ENCODE results near the gene PCDHGA1.
A peak's percentile ranks its signal among the peaks of the same experiment; 100 is the strongest.
"Not testable (repeated sequence)": the region's sequence is repeated elsewhere in the genome, so short reads cannot be mapped to it uniquely, and the experiment has no call there.

PCDHGA1 gene

DNA sequence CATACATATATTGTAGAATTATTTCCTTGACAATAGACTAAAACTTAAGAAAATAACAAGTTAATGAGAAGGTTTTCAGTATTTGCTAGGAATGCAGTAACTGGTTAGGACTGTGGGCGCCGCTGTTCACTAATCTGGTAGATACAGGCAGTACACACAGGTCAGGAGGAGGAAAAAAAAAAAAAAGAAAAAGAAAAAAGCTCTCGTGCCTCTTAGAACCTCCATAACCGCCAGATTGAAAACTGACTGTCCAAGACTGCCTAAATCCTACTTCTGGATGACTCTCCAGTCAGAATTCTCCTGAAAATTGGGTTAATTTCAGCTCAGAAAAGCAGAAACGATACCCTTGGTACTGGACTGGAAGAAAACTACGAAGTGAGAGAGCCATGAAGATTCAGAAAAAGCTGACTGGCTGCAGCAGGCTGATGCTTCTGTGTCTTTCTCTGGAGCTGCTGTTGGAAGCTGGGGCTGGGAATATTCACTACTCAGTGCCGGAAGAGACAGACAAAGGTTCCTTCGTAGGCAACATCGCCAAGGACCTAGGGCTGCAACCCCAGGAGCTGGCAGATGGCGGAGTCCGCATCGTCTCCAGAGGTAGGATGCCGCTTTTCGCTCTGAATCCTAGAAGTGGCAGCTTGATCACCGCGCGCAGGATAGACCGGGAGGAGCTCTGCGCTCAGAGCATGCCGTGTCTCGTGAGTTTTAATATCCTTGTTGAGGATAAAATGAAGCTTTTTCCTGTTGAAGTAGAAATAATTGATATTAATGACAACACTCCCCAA lies at the start of gene PCDHGA1:
Gene PCDHGA1 (plus strand): TSS at position 216 of the 782 bp plus-strand sequence.
- DNase-seq (ENCODE audit: low read depth in 2 of 3, low spot score in 2 of 3) = no peak

DNA sequence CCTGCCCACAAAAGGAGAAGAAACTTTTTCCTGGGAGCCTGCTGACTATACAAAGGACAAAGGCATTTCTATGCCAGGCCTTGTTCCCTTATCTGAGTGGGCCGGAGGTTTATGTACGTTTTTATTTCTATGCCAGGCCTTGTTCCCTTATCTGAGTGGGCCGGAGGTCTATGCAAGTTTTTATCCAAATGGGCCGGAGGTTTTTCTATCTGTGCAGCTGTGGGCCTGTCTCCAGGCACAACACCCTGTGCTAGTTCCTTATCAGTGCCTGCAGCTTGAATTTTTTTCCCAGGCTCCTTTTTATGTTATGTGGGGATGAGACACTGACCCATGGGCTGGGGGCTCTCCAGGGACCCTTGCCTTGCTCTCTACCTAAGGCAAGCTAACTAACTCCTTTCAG lies 31.9 kb upstream of the PCDHGA1 start:
- DNase-seq (ENCODE audit: low read depth in 2 of 3, low spot score in 2 of 3) = no peak

DNA sequence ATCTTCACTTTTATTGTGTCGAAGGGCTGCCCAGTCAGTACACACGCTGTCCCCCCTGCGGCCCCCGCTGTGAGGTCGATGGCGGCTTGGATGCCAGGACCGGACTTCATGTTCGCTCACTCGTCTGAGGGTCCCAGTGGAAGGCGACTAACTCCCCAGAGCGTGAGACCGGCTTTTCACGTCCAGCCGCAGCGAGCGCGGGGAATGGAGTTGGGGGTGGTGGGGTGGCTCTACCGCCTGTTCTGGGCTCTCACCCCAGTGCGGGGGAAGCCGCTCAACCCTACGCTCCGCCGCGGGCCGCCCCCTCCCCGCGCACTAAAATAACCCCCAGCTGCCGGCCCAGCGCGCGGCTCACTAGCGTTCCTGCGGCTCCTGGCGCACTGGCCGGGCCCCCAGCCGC lies 26.6 kb upstream of the PCDHGA1 start, which contains the start of gene SLC25A2:
Gene SLC25A2 (minus strand): TSS at position 294 of the 400 bp plus-strand sequence. CDS start 184 bp downstream, at position 110.
- no peak for DNase-seq (ENCODE audit: low read depth in 2 of 3, low spot score in 2 of 3)

DNA sequence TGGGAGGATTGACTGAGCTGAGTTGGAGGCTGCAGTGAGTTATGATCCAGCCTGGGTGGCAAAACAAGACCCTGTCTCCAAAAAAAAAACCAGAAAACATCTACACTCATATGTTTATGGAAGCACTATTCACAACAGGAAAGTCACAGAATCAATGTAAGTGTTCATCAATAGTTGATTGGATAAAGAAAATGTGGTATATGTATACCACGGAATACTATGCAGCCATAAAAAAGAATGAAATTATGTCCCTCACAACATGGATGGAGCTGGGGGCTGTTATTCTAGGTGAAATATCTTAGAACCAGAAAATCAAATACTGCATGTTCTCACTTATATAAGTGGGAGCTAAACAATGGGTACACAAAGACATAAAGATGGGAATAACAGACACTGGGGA lies 23.7 kb upstream of the PCDHGA1 start:
- no peak for DNase-seq (ENCODE audit: low read depth in 2 of 3, low spot score in 2 of 3)

DNA sequence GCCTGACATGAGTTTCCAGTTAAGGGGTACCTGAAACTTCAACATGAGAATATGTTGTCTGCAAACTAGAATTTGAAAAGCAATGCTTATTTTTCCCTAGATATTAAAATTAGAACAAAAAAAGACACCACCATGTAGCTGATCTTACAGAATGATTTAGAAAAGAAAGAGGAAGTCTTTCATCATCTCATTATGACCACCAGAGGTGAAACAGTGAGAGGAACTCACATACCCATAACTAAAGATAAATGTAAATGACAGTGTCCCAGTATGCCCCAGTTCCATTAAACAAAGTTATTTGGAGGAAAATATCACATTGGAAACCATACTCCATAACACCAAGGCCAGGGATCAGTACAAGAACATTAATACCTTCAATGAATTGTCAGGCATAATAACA lies 16.6 kb upstream of the PCDHGA1 start:
- DNase-seq (ENCODE audit: low read depth in 2 of 3, low spot score in 2 of 3) = no peak

DNA sequence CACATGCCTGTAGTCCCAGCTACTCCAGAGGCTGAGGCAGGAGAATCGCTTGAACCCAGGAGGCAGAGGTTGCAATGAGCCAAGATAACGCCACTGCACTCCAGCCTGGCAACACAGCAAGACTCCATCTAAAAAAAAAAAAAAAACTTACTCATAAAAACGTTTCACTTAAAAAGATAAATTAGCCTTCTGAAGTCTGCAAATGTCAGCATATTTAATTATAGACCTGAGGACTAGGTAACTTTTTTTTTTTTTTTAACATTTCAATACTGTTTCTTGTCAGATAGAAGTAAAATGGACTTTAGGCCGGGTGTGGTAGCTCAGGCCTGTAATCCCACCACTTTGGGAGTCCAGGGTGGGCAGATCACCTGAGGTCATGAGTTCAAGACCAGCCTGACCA lies 13.4 kb upstream of the PCDHGA1 start:
- not testable (repeated sequence) for DNase-seq (ENCODE audit: low read depth in 2 of 3, low spot score in 2 of 3)

DNA sequence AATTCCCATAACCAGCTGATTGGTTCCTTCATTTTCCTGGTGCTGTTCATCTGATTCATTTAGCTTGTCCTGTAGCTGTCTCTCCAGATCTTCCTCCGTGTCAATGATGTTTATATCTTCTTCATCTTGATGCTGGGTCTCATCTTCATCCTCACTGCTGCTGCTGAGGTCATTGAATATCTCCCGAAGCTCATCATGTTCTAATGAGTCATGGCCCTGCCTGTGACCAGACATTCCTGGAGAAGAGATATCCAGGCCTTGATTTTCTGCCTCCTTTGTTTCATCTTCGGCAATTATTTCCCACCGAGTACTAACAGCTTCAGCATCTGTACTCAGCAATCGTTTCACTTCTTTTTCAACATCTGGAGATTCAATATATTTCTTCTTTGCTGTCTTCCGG lies 11.1 kb upstream of the PCDHGA1 start:
- no peak for DNase-seq (ENCODE audit: low read depth in 2 of 3, low spot score in 2 of 3)

DNA sequence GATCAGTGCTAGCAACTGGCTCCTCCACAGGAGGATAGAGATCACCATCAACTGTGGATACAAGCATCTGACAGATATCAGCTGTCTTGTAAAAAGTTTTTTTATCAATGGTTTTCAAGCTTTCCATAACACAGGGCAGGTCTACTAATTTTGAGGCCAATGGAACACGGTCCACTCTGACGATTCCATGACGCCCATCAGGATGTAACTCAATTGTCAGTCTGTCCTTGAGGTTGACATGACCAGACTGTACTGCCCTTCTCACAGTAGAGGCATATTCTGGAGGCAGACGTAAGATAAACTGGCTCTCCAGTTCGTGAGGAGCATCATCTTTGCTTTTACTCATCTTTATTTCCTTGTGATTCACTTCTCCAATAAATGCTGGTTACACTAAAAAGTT lies 10.6 kb upstream of the PCDHGA1 start:
- DNase-seq (ENCODE audit: low read depth in 2 of 3, low spot score in 2 of 3) = no peak

DNA sequence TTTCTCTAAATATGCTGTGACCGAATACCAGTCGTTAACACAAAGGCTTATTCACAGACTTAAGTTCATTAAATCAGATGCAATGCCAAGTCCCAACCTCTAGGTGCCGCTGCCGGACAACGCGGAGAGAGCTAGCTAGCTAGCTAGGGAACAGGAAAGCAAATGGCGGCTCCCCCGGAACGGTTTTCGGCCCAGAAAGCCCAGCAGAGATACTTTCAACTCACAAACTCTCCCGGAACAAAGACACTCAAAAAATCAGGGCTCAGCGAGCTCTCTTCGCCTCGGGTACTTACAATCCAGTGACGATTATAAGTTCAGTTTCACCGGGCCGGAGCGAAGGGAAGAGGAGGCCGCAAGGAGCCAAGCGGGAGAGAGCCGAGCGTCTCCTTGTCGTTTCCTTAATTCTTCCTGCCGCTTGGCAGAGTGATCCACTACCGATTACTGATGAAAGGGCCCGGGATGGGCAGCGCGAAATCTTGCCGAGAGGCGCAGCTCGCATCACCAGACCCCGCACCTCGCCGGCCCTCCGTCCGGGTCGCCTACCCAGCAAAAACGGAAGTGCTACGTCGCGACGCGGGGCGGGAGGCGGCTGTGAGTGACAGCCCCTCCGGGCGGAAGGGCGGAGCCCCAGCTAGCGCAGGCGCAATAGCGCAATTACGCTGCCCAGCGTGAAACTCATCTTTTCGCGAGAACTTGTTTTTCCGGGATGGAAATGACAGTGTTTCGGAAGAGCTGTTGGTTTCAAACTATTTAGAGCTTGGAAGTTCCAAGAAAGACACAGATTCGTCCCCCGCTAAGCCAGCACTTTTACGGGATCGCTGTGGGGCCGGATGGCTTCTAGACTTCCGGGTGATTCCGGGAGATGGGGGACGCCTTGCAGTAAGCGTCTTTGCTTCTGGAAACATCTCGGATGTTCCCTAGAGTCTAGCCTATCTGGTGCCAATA lies 9.8 kb upstream of the PCDHGA1 start, which contains the start of gene TAF7:
Gene TAF7 (minus strand): TSS at position 560 of the 945 bp plus-strand sequence. CDS start 740 bp downstream, outside the sequence.
- DNase-seq (ENCODE audit: low read depth in 2 of 3, low spot score in 2 of 3) = peak; percentile 79 to 81 (median 80)

DNA sequence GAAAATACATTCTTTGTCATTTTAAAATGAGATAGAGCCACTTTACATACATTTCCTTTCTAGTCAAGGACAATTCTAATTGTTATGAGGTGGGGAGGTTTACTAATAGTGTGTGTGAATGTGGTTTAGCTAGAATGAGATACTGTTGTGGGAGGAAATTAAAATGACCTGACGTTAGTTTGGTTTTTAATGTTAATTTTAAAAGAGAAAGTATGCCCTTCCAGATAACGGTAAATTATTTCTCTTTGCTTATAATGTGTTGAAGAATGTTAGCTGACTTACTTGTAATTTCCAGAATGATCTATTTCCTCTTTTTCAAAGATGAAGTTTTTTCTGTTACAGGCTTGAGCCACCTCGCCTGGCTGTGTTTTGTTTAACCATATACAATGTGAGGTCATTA lies 8.1 kb upstream of the PCDHGA1 start:
- no peak for DNase-seq (ENCODE audit: low read depth in 2 of 3, low spot score in 2 of 3)

DNA sequence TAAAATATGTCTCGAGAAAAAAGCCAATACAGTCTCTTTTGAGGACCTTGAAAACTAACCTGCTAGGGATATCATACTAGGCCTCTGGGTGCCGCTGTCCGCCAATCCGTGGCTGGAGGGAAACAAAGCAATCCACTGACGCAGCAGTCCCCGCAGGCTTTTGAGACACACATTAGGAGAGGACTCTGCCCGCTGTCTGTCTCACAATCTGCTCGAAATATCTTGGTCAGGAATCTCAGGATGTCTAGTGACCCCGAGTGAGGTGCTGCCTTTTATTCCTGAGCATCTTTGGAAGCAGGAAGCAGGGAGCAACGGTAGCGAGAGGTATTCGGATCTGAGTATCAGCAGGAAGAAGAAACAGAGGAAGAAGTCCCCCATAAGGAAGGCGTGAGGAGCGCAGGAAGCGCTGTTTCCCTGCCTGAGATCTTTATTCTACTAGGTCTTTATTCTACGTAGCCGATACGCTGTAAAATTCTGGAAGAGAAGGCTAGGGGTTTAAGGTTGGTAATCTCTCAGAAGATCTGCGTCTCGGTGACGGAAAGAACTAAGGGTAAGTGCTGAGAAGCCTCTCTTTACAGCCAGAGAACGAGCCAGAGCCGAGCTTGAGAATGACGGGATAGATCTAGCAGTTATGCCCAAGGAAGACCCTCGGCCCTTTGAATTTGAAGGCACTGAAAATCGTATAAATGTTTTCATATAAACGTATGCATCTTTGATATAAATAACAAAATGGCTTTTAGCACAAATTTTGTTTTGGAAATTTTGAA lies 4.0 kb upstream of the PCDHGA1 start:
- DNase-seq (ENCODE audit: low read depth in 2 of 3, low spot score in 2 of 3) = peak in 1 of 3 experiments; percentile 13

DNA sequence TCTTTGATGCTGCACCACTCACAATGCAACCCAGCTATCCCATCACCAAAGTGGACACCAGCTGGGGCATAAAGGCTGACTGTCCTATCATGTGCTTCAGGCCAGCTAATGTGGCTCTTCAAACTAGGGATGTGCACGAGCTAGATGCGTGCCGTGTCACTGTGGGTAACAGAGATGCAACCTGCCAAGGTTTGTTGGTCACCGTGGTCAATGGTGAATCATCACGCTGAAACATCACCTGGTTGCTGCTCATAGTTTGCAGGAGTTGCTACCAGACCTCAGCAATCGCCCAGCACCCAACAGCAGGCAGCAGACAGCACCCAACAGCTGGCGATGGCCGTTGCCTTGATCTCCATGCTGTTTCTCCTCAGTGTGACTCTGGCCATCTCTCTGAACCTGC lies 2.1 kb upstream of the PCDHGA1 start:
- no peak for DNase-seq (ENCODE audit: low read depth in 2 of 3, low spot score in 2 of 3)

DNA sequence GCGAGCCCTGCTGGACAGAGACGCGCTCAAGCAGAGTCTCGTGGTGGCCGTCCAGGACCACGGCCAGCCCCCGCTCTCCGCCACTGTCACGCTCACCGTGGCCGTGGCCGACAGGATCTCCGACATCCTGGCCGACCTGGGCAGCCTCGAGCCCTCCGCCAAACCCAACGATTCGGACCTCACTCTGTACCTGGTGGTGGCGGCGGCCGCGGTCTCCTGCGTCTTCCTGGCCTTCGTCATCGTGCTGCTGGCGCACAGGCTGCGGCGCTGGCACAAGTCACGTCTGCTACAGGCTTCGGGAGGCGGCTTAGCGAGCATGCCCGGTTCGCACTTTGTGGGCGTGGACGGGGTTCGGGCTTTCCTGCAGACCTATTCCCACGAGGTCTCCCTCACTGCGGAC lies 2.3 kb downstream of the PCDHGA1 start:
- DNase-seq (ENCODE audit: low read depth in 2 of 3, low spot score in 2 of 3) = not testable (repeated sequence)

DNA sequence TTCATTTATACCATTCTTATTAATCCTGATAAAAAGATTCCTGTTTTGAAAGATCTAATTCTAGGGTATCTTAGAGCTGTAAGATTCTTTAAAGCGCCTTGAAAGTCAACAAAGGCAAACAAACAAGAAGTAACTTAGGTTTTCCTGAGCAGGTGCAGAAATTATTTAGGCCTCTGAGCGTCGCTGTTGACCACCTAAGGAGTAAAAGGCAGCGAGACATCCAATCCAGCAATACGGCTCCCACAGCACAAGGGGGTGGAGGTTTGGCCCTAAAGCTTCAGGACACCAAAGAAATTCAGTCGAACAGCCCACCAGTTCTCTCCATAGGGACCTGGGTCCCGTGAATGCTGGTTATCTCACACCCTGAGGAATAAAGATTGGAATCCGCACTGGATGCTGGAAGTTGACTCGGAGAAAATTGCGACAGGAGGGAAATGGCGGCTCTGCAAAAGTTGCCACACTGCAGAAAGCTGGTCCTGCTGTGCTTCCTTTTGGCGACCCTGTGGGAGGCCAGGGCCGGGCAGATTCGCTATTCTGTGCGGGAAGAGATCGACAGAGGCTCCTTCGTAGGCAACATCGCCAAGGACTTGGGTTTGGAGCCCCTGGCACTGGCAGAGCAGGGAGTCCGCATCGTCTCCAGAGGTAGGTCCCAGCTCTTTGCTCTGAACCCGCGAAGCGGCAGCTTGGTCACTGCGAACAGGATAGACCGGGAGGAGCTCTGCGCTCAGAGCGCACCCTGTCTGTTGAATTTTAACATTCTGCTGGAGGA lies 8.4 kb downstream of the PCDHGA1 start, which contains the start of gene PCDHGA2:
Gene PCDHGA2 (plus strand): TSS at position 223 of the 769 bp plus-strand sequence.
- DNase-seq (ENCODE audit: low read depth in 2 of 3, low spot score in 2 of 3) = no peak

DNA sequence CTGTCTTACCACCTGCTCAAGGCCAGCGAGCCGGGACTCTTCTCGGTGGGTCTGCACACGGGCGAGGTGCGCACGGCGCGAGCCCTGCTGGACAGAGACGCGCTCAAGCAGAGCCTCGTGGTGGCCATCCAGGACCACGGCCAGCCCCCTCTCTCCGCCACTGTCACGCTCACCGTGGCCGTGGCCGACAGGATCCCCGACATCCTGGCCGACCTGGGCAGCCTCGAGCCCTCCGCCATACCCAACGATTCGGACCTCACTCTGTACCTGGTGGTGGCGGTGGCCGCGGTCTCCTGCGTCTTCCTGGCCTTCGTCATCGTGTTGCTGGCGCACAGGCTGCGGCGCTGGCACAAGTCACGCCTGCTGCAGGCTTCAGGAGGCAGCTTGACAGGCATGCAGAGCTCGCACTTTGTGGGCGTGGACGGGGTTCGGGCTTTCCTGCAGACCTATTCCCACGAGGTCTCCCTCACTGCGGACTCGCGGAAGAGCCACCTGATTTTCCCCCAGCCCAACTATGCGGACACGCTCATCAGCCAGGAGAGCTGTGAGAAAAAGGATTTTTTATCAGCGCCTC lies 10.6 kb downstream of the PCDHGA1 start:
- not testable (repeated sequence) for DNase-seq (ENCODE audit: low read depth in 2 of 3, low spot score in 2 of 3)

DNA sequence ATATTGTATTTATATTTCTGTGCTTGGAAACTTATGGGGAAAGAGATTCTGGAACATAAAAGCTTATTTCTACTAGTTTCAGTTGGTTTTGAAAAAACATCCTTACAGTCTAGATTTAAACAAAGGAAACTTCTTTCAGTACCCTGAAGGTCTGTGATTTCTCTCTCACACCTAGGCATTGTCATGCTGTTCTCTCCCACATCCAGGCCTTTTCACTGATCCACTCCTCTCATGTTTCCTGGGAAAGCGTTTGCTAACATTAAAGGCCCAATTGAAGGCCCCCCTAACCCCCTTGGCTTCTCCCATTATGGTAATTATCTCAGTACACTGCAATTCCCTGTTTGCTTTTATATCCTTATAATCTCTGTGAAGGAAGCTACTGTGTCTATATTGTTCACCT lies 12.5 kb downstream of the PCDHGA1 start:
- no peak for DNase-seq (ENCODE audit: low read depth in 2 of 3, low spot score in 2 of 3)

DNA sequence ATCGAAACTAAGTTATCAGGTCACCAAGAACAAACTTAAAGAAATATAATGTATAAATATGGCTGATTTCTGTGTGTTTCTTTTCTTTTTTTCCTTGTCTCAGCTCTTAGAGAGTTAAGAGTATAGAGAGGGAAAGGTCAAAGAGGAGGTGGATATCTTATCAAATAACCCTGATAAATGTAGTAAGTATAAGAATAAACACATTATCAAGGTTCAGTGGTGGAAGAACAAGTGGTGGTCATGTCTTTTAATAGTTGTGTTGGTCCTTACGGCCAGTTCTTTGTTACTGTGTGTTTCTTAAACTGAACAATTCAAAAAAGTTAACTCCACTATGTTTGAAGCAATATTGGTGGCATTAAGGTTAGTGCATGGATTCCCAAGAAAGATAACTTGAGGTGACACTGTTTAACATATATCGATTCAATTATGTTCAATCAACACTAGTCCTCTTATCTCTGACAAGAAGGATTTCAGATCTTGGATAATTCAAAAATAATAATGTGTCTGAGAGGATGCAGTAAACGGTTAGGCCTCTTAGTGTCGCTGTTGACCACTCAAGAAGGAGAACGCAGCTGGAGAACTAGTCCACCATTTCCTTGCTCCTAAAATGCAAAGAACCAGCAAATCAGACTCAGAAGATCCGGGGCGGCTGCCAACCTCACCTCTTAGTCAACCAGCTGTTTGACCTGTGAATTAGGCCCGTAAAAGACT lies 13.1 kb downstream of the PCDHGA1 start, which contains the start of gene PCDHGA3:
Gene PCDHGA3 (plus strand): TSS at position 588 of the 711 bp plus-strand sequence. CDS start 205 bp downstream, outside the sequence.
- no peak for DNase-seq (ENCODE audit: low read depth in 2 of 3, low spot score in 2 of 3)

DNA sequence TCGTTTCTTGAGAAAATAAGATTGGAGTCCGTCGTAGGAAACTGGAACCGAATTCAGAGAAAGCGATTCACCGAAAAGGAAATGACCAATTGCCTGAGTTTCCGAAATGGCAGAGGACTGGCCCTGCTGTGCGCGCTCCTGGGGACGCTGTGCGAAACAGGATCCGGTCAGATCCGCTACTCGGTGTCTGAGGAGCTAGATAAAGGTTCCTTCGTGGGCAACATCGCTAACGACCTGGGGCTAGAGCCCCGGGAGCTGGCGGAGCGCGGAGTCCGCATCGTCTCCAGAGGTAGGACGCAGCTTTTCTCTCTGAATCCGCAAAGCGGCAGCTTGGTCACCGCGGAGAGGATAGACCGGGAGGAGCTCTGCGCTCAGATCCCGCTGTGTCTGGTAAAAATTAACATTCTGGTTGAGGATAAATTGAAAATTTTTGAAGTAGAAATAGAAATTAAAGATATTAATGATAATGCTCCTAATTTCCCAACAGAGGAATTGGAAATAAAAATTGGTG lies 13.7 kb downstream of the PCDHGA1 start:
- DNase-seq (ENCODE audit: low read depth in 2 of 3, low spot score in 2 of 3) = no peak

DNA sequence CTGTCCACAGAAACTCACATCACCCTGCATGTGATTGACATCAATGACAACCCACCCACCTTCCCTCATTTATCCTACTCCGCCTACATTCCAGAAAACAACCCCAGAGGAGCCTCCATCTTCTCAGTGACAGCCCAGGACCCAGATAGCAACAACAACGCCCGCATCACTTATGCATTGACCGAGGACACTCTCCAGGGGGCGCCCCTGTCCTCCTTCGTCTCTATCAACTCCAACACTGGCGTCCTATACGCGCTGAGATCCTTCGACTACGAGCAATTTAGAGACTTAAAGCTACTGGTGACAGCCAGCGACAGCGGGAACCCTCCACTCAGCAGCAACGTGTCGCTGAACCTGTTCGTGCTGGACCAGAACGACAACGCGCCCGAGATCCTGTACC lies 15.0 kb downstream of the PCDHGA1 start:
- DNase-seq (ENCODE audit: low read depth in 2 of 3, low spot score in 2 of 3) = no peak

Measured in activated CD8-positive, alpha-beta memory T cell treated with anti-CD3 and anti-CD28 coated beads for 48 hours (primary cell).